HEK293 (cell line): Measurements from ENCODE around the gene NDST1.

Source experiments
- CTCF ChIA-PET: fragments of 350-600 bp; formaldehyde crosslinking; extraction: SDS; loops from one replicate; lab custom pipeline; 2021; ENCODE audit warnings: antibody characterized with exemption; lab: Yijun Ruan, JAX
- POLR2A ChIA-PET: fragments of 300-600 bp; formaldehyde crosslinking; extraction: SDS; loops from one replicate; lab custom pipeline; 2020; ENCODE audit warnings: antibody characterized with exemption, inconsistent platforms; lab: Yijun Ruan, JAX
- H3K27ac ChIP-seq: fragments of 200-500 bp; sonication (Bioruptor generic); 2 replicates; pipeline ENCODE4 v1.5.1; 2014; ENCODE audit warnings: low read depth, low read length, control low read depth, inconsistent platforms; ENCODE audit errors: extremely low read depth
- H3K36me3 ChIP-seq, 2 experiments: fragments of 200-500 bp in 1 of 2; sonication (Bioruptor generic) in 1 of 2; 1 replicate in 1 of 2; 2 replicates in 1 of 2; pipeline ENCODE4 v1.5.1; 2014 to 2017; ENCODE audit warnings: inconsistent platforms in 2 of 2, low read length in 2 of 2; ENCODE audit not compliant: control insufficient read depth in 2 of 2, insufficient read depth in 1 of 2
- H3K4me1 ChIP-seq: fragments of 200-500 bp; sonication (Bioruptor generic); 2 replicates; pipeline ENCODE4 v1.5.1; 2014; ENCODE audit warnings: mild to moderate bottlenecking, low read length, inconsistent platforms; ENCODE audit not compliant: control insufficient read depth, insufficient read depth
- H3K4me3 ChIP-seq: 2 replicates; pipeline ENCODE4 v1.5.1; 2011; ENCODE audit warnings: low read depth, mild to moderate bottlenecking, control low read depth, low read length, moderate library complexity
- H3K9me3 ChIP-seq: fragments of 200-500 bp; sonication (Bioruptor generic); 2 replicates; pipeline ENCODE4 v1.5.1; 2014; ENCODE audit warnings: low read depth, low read length, inconsistent platforms; ENCODE audit not compliant: control insufficient read depth, insufficient read depth
- BCL6B ChIP-seq: fragments of 450-650 bp; formaldehyde crosslinking; IDR thresholded peaks from 2 replicates; pipeline ENCODE4 v1.5.1; 2017; ENCODE audit warnings: missing biosample characterization, missing genetic modification characterization
- ELK4 ChIP-seq: IDR thresholded peaks from 2 replicates; pipeline ENCODE4 v1.6.1; 2011; ENCODE audit warnings: mild to moderate bottlenecking, low read depth, low read length, borderline replicate concordance
- SCRT1 ChIP-seq: fragments of 450-650 bp; formaldehyde crosslinking; IDR thresholded peaks from 2 replicates; pipeline ENCODE4 v1.5.1; 2016; ENCODE audit warnings: missing biosample characterization, missing genetic modification characterization, borderline replicate concordance
- WT1 ChIP-seq: fragments of 450-650 bp; formaldehyde crosslinking; IDR thresholded peaks from 2 replicates; pipeline ENCODE4 v1.5.1; 2016; ENCODE audit warnings: missing biosample characterization, missing genetic modification characterization
- ZBTB21 ChIP-seq: fragments of 450-650 bp; formaldehyde crosslinking; IDR thresholded peaks from 2 replicates; pipeline ENCODE4 v1.5.1; 2017; ENCODE audit warnings: missing biosample characterization, missing genetic modification characterization
- ZBTB26 ChIP-seq: fragments of 450-650 bp; formaldehyde crosslinking; optimal IDR thresholded peaks from 2 replicates; pipeline ENCODE3; 2016; ENCODE audit warnings: missing biosample characterization, mild to moderate bottlenecking, missing genetic modification characterization
- ZNF114 ChIP-seq: fragments of 450-650 bp; formaldehyde crosslinking; IDR thresholded peaks from 2 replicates; pipeline ENCODE4 v1.5.0; 2017; ENCODE audit warnings: missing biosample characterization, missing genetic modification characterization
- ZNF133 ChIP-seq: fragments of 450-650 bp; formaldehyde crosslinking; IDR thresholded peaks from 2 replicates; pipeline ENCODE4 v1.5.1; 2016; ENCODE audit warnings: missing biosample characterization, missing genetic modification characterization
- ZNF223 ChIP-seq: fragments of 450-650 bp; formaldehyde crosslinking; IDR thresholded peaks from 2 replicates; pipeline ENCODE4 v1.5.1; 2016; ENCODE audit warnings: missing biosample characterization, missing genetic modification characterization
- ZNF335 ChIP-seq: fragments of 450-650 bp; formaldehyde crosslinking; conservative IDR thresholded peaks from 2 replicates; pipeline ENCODE4 v1.5.1; 2016; ENCODE audit warnings: missing biosample characterization, missing genetic modification characterization
- ZNF341 ChIP-seq: fragments of 450-650 bp; formaldehyde crosslinking; IDR thresholded peaks from 2 replicates; pipeline ENCODE4; 2016; ENCODE audit warnings: low read depth, missing biosample characterization, missing genetic modification characterization
- ZNF354C ChIP-seq: fragments of 450-650 bp; formaldehyde crosslinking; IDR thresholded peaks from 2 replicates; pipeline ENCODE4 v1.5.1; 2016; ENCODE audit warnings: missing biosample characterization, missing genetic modification characterization, low read depth, borderline replicate concordance
- ZNF37A ChIP-seq: fragments of 450-650 bp; IDR thresholded peaks from 2 replicates; pipeline ENCODE4 v1.5.1; 2018; ENCODE audit warnings: missing biosample characterization, missing genetic modification characterization
- ZNF391 ChIP-seq: fragments of 450-650 bp; formaldehyde crosslinking; IDR thresholded peaks from 2 replicates; pipeline ENCODE4 v1.5.1; 2016; ENCODE audit warnings: low read depth, missing biosample characterization, missing genetic modification characterization, borderline replicate concordance
- ZNF521 ChIP-seq: fragments of 450-650 bp; formaldehyde crosslinking; IDR thresholded peaks from 2 replicates; pipeline ENCODE4 v1.5.1; 2017; ENCODE audit warnings: missing biosample characterization, mild to moderate bottlenecking, missing genetic modification characterization
- ZNF560 ChIP-seq: fragments of 450-650 bp; formaldehyde crosslinking; IDR thresholded peaks from 2 replicates; pipeline ENCODE4 v1.5.1; 2017; ENCODE audit warnings: missing biosample characterization, missing genetic modification characterization, borderline replicate concordance
- ZNF610 ChIP-seq: fragments of 450-650 bp; formaldehyde crosslinking; IDR thresholded peaks from 2 replicates; pipeline ENCODE4 v1.5.1; 2016; ENCODE audit warnings: missing biosample characterization, missing genetic modification characterization, borderline replicate concordance
- ZNF747 ChIP-seq: fragments of 450-650 bp; formaldehyde crosslinking; IDR thresholded peaks from 2 replicates; pipeline ENCODE4 v1.5.1; 2016; ENCODE audit warnings: missing biosample characterization, missing genetic modification characterization
- ZNF768 ChIP-seq: fragments of 450-650 bp; formaldehyde crosslinking; IDR thresholded peaks from 2 replicates; pipeline ENCODE4 v1.5.1; 2018; ENCODE audit warnings: missing biosample characterization, mild to moderate bottlenecking, missing genetic modification characterization
- ZSCAN4 ChIP-seq: fragments of 450-650 bp; formaldehyde crosslinking; IDR thresholded peaks from 2 replicates; pipeline ENCODE4 v1.5.1; 2017; ENCODE audit warnings: missing biosample characterization, missing genetic modification characterization
- ZSCAN5A ChIP-seq: fragments of 450-650 bp; formaldehyde crosslinking; IDR thresholded peaks from 2 replicates; pipeline ENCODE4 v1.5.1; 2016; ENCODE audit warnings: missing biosample characterization, missing genetic modification characterization

NDST1 gene

GRCh38 chr5:150571836-150572235 lies 63.9 kb downstream of the NDST1 start (continued):
- TF ChIP-seq ZBTB26 (tag by site-specific recombination) (no peak), ZSCAN4 (tag by site-specific recombination) (no peak)
- TF ChIP-seq, all 188 proteins: peak for 0

- Histone ChIP-seq H3K27ac (no peak overlapping the region), H3K36me3 (no peaks in the 10 kb centered on the region), H3K4me1 (no peaks in the 10 kb centered on the region), H3K9me3 (no peaks in the 10 kb centered on the region), H3K4me3 (no peak overlapping the region)
- TF ChIP-seq ZNF610 (no peak), ZNF133 (tag by site-specific recombination) (no peak), ZNF335 (tag by site-specific recombination) (no peak), ZNF223 (tag by site-specific recombination) (no peak), ZNF391 (no peak), BCL6B (tag by site-specific recombination) (no peak), ZNF114 (no peak), ZNF560 (no peak), ZNF354C (no peak), ZBTB21 (tag by site-specific recombination) (no peak), ZNF768 (tag by site-specific recombination) (no peak), ZNF341 (tag by site-specific recombination) (no peak), WT1 (tag by site-specific recombination) (no peak), ELK4 (no peak), SCRT1 (tag by site-specific recombination) (no peak), ZSCAN5A (tag by site-specific recombination) (no peak), ZNF747 (tag by site-specific recombination) (no peak), ZNF37A (tag by site-specific recombination) (no peak), ZNF521 (tag by site-specific recombination) (no peak)
- ChIA-PET CTCF (interaction anchor here (0.7 to 1.1 kb wide), 5 partner anchors 10 to 233 kb away, joined by 3 to 4 read pairs (median 3); no protein-coding TSS in a partner anchor), POLR2A (interaction anchor here (0.8 kb wide), 1 partner anchor 19 kb away, joined by 3 read pairs; no protein-coding TSS in a partner anchor)
Measured at GRCh38 chr5:150573216-150573615, 65.3 kb downstream of the NDST1 start.
